Caco-2 (cell line): Measurements from ENCODE around the gene YIPF3. TPM values are rescaled to one million over a fixed set of nuclear protein-coding genes. Genes with fewer than 3 reads are reported as not detected.

Source experiments
- BruUV-seq: library from RNA; stranded (reverse); fragments of 400-500 nt; replicated peaks from 2 replicates; lab custom pipeline; 2021; lab: Mats Ljungman, UMichigan
- CTCF ChIA-PET: fragments of 300-600 bp; sonication (Branson Sonifier 250); formaldehyde crosslinking; loops from one replicate; lab custom pipeline; 2022; ENCODE audit warnings: antibody characterized with exemption; lab: Charles Lee
- POLR2A ChIA-PET: fragments of 300-600 bp; sonication (Branson Sonifier 250); formaldehyde crosslinking; loops from one replicate; lab custom pipeline; 2022; ENCODE audit warnings: antibody characterized with exemption; lab: Charles Lee
- DNase-seq, 2 experiments: peaks; one replicate each; pipeline versions ENCODE4 v3.0.0 to v3.0.0-alpha.2; 2020 to 2022
- H3K27me3 ChIP-seq: replicated peaks from 2 replicates; pipeline ENCODE4 v1.6.0; 2011; ENCODE audit warnings: low read length; ENCODE audit not compliant: control insufficient read depth, insufficient read depth
- H3K36me3 ChIP-seq: 2 replicates; pipeline ENCODE4 v1.5.1; 2011; ENCODE audit warnings: low read length; ENCODE audit not compliant: control insufficient read depth, insufficient read depth
- H3K4me1 ChIP-seq: fragments of 250-450 bp; sonication (Bioruptor Pico); 2 replicates; pipeline ENCODE4 v1.5.1; 2020; ENCODE audit warnings: mild to moderate bottlenecking
- H3K4me3 ChIP-seq: 2 replicates; pipeline ENCODE4 v1.5.1; 2011; ENCODE audit warnings: low read depth, mild to moderate bottlenecking, control low read depth, low read length
- H3K9me3 ChIP-seq: fragments of 250-450 bp; sonication (Bioruptor Pico); 2 replicates; pipeline ENCODE4 v1.5.1; 2020; ENCODE audit warnings: mild to moderate bottlenecking, moderate library complexity
- H3K27ac Mint-ChIP-seq: one replicate; pipeline ENCODE4 v1.8.0; 2022; ENCODE audit warnings: mixed read lengths; ENCODE audit not compliant: unreplicated experiment
- H3K27me3 Mint-ChIP-seq: one replicate; pipeline ENCODE4 v1.8.0; 2022; ENCODE audit warnings: mixed read lengths; ENCODE audit not compliant: insufficient read depth, unreplicated experiment
- H3K36me3 Mint-ChIP-seq: one replicate; pipeline ENCODE4 v1.8.0; 2022; ENCODE audit warnings: mild to moderate bottlenecking, mixed read lengths; ENCODE audit not compliant: insufficient read depth, unreplicated experiment
- H3K4me1 Mint-ChIP-seq: one replicate; pipeline ENCODE4 v1.8.0; 2022; ENCODE audit warnings: low read depth, mixed read lengths; ENCODE audit not compliant: unreplicated experiment
- H3K4me3 Mint-ChIP-seq: one replicate; pipeline ENCODE4 v1.8.0; 2022; ENCODE audit warnings: mild to moderate bottlenecking, moderate library complexity, mixed read lengths; ENCODE audit not compliant: unreplicated experiment
- H3K9me3 Mint-ChIP-seq: one replicate; pipeline ENCODE4 v1.8.0; 2022; ENCODE audit warnings: mixed read lengths; ENCODE audit not compliant: unreplicated experiment
- intact Hi-C: fragments of 100-400 bp; cut with micrococcal nuclease; formaldehyde crosslinking; loops from one replicate; pipeline ENCODE4 v1.10.0; 2022; ENCODE audit not compliant: unreplicated experiment
- total RNA-seq: library from RNA; stranded (reverse); gene quantifications from 2 replicates; pipeline ENCODE4 v1.2.3, GENCODE V29; 2022
- TF ChIP-seq, protein P1 (sequence below), 2 experiments: fragments of 200-600 bp in 1 of 2; IDR thresholded peaks; 1 replicate in 1 of 2; 2 replicates in 1 of 2; pipeline versions ENCODE4 v1.5.1 to v1.8.0; 2011 to 2022; ENCODE audit warnings: antibody characterized with exemption in 1 of 2, control low read depth in 1 of 2, inconsistent platforms in 1 of 2, low read depth in 1 of 2, low read length in 1 of 2, mild to moderate bottlenecking in 1 of 2, moderate library complexity in 1 of 2; ENCODE audit not compliant: insufficient read depth in 1 of 2, severe bottlenecking in 1 of 2, unreplicated experiment in 1 of 2

Gene YIPF3
- total RNA-seq, 1 experiment from 2014 or later, result 99.8 TPM

DNA sequence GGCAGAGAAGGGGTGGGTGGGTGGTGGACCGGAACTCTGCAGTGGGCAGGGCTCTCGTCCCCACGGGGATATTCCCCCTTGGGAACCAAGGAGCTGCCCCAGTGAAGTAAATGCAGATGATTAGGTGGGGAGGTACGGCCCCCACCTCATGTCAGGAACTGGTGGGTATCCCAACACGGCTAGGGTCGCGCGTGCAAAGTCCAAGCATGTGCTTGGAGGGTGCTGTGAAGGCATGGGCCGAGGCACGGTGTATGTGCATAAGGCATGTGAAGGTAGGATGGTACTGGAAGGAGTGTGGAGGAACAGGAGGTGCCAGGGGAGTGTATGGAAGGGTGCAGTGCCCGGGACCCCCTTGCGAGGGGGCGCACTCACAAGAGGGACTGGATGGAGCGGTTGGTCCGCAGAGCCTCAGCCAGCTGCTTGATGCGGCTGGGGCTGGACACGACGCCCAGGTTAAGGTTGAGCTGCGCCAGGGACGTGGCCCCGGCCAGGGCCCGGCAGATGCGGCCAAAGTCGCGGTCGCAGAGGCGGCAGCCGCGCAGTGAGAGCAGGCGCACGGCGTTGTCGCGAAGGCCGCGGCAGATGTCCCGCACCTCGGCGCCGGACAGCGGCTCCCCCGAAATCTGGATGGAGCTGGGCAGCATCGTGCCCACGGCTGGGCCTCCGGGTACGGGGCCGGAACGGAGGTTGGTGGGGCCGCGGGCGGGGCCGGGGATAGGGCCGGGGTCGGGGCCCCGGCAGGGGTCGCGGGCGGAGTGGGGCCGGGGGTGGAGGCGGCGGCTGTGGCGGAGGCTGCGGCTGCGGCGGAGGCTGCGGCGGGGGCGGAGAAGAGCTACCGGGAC, 7.4 kb downstream of the YIPF3 start:
- peaks cover 61% of the 10 kb centered on the region for H3K36me3 Mint-ChIP-seq
- H3K27me3 Mint-ChIP-seq, result peaks cover 6% of the 10 kb centered on the region
- Histone ChIP-seq H3K27me3 (no peaks in the 10 kb centered on the region), H3K4me3 (peak overlapping the region; percentile 55), H3K4me1 (peaks cover 10% of the 10 kb centered on the region; the same call in 1 of the 2 replicates), H3K9me3 (no peaks in the 10 kb centered on the region), H3K36me3 (no peaks in the 10 kb centered on the region; the same call in 1 of the 2 replicates)
- ChIA-PET POLR2A (interaction anchor here (0.6 to 1.0 kb wide), 2 partner anchors 121 to 727 kb away, joined by 3 to 4 read pairs; no protein-coding TSS in a partner anchor), CTCF (interaction anchor here (0.6 to 1.2 kb wide), 3 partner anchors 32 to 54 kb away, joined by 3 read pairs; partner anchors contain the start of genes DLK2 and TJAP1)
- peak overlapping the region; percentile 7 for H3K27ac Mint-ChIP-seq
- DNase-seq, result peak in 1 of 2 experiments; percentile 31
- no peaks in the 10 kb centered on the region for H3K9me3 Mint-ChIP-seq
- BruUV-seq, result no TSS peak
- TF ChIP-seq, protein P1, sequence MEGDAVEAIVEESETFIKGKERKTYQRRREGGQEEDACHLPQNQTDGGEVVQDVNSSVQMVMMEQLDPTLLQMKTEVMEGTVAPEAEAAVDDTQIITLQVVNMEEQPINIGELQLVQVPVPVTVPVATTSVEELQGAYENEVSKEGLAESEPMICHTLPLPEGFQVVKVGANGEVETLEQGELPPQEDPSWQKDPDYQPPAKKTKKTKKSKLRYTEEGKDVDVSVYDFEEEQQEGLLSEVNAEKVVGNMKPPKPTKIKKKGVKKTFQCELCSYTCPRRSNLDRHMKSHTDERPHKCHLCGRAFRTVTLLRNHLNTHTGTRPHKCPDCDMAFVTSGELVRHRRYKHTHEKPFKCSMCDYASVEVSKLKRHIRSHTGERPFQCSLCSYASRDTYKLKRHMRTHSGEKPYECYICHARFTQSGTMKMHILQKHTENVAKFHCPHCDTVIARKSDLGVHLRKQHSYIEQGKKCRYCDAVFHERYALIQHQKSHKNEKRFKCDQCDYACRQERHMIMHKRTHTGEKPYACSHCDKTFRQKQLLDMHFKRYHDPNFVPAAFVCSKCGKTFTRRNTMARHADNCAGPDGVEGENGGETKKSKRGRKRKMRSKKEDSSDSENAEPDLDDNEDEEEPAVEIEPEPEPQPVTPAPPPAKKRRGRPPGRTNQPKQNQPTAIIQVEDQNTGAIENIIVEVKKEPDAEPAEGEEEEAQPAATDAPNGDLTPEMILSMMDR (IDR thresholded peaks at IDR 0.05; ENCODE audit: insufficient read depth in 1 of 2, low read depth in 1 of 2, low read length in 1 of 2, severe bottlenecking in 1 of 2, unreplicated experiment in 1 of 2), result no peak
- intact Hi-C loops, result loop anchor here (10.0 kb wide), 1 partner anchor 605 kb away; no protein-coding TSS in a partner anchor
- peak overlapping the region; percentile 80 for H3K4me3 Mint-ChIP-seq
- H3K4me1 Mint-ChIP-seq, result peaks cover 7% of the 10 kb centered on the region

DNA sequence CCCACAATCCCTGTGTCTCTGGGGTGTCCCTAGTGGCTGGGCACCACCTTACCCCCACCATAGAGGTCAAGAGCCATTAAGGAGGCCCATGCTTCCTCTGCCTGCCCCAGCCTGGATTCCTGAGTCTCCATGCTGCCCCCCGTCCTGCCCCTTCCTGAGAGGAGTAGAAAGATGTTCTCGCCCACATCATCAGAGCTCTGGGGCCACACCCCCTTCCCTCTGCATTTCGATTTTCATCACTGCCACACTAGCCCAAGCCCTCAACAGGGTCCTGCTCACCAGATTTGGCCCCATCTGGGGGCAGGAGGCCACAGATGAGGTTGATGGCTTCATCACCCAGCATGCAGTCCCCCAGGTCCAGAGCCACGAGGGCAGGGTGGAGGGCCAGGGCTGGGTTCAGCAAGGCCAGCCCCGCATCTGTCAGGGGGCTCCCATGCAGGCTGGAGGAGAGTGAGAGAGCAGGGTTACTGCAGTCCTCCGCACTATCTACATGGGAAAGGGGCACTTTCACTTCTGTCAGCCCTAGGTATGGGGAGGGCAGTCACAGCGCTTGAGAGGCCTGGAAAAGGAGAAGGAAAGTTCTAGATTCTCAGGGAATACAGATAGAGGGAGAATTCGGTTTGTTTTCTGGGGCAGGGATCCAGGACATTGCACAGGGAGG, 8.1 kb downstream of the YIPF3 start:
- POLR2A ChIA-PET, result no interaction called here

More for the DNA sequence above, 8.1 kb downstream of the YIPF3 start:
- H3K27ac Mint-ChIP-seq, result peak overlapping the region; percentile 7
- H3K4me1 ChIP-seq, result peaks cover 10% of the 10 kb centered on the region; the same call in 1 of the 2 replicates
- H3K9me3 ChIP-seq, result no peaks in the 10 kb centered on the region
- intact Hi-C loops, result loop anchor here (10.0 kb wide), 1 partner anchor 604 kb away; no protein-coding TSS in a partner anchor
- TF ChIP-seq, protein P1 (IDR thresholded peaks at IDR 0.05; ENCODE audit: insufficient read depth in 1 of 2, low read depth in 1 of 2, low read length in 1 of 2, severe bottlenecking in 1 of 2, unreplicated experiment in 1 of 2), result no peak
- peaks cover 7% of the 10 kb centered on the region for H3K4me1 Mint-ChIP-seq
- H3K4me3 Mint-ChIP-seq, result peak overlapping the region; percentile 80
- BruUV-seq, result no TSS peak
- H3K27me3 ChIP-seq, result no peaks in the 10 kb centered on the region
- CTCF ChIA-PET, result interaction anchor here (1.2 kb wide), 1 partner anchor 53 kb away, joined by 3 read pairs; the partner anchor contains the start of gene DLK2
- H3K36me3 ChIP-seq, result no peaks in the 10 kb centered on the region; the same call in 1 of the 2 replicates
- H3K36me3 Mint-ChIP-seq, result peaks cover 54% of the 10 kb centered on the region
- no peak for DNase-seq
- H3K9me3 Mint-ChIP-seq, result no peaks in the 10 kb centered on the region
- H3K27me3 Mint-ChIP-seq, result peaks cover 6% of the 10 kb centered on the region
- no peak overlapping the region for H3K4me3 ChIP-seq
